Amygdala (tissue), 56 donors: Measurements from ENCODE around the gene UNC5A.

Source experiments
- DNase-seq, 56 donors: peaks; one replicate each; lab custom pipeline; 2025; lab: John Stamatoyannopoulos, UW

Gene UNC5A

DNA sequence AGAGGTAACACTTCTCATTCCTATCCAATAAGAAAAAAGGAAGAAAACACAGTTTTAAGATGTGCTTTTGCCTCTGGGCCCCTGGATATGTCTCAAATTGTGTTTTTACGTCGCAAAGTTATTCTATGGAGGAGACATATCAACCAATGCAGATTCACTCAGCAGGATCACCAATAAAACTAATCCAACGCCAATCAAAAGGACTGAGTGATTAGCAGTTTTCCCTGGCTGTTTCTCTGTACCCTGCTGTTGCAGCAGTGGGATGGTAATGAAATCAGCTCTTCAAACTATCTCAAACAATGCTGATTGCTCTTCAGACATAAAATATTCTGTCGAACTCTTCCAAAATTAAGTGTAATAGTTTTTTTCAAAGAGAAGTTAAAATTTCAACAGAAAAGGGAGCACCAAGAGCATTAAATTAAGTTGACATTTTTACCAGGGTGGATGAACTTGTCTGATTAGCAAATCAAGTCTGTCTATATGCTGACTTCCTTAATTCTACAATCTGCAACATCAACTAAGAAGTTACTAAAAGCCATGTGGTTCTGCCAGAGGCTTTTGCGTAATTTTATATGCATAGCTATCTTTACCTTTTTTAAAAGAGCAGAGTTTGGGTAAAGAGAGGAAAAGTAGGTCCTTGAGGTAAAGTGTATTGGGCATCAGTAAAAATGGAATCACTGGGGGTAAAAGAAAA lies 98.5 kb downstream of the UNC5A start:
- no peak for DNase-seq

DNA sequence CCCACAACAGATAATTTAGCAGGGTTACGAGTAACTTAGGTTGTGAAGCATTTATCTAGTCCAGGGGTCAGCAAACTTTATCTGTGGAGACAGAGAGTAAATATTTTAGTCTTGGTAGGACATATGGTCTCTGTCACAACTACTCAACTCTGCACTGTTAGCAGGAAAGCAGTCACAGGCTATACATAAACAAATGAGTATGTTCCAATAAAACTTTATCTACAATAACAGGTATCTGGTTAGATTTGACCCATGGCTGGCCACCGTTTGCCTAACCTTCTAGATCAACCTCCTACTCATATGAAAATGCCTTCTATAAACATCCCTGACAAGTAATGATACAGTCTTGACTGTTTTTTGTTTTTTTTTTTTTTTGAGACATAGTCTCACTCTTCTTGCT lies 101.8 kb downstream of the UNC5A start:
- DNase-seq: no peak

GRCh38 chr5:176915906-176916305 lies 105.5 kb downstream of the UNC5A start:
- no peak for DNase-seq

GRCh38 chr5:176916337-176916736 lies 106.0 kb downstream of the UNC5A start:
- DNase-seq: no peak

- DNase-seq: no peak
Measured at GRCh38 chr5:176918613-176919012, 108.3 kb downstream of the UNC5A start.

DNA sequence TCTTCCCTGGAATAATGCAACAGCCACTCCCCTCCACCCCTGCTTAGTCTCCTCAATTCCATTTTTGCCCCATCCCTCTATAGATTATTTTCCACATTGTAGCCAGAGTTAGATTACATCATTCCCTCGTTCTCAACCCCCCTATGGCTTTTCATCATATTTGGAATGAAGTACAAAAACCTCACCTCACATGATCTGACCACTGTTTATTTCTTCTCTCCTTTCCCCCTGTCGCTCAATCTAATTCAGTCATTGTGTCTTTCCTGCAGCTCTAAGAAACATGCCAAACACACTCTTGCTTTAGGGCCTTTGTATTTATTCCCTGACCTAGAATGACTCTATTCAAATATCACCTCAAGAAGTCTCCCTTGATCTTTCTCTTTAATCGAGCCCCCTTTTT lies 111.4 kb downstream of the UNC5A start:
- no peak for DNase-seq

DNA sequence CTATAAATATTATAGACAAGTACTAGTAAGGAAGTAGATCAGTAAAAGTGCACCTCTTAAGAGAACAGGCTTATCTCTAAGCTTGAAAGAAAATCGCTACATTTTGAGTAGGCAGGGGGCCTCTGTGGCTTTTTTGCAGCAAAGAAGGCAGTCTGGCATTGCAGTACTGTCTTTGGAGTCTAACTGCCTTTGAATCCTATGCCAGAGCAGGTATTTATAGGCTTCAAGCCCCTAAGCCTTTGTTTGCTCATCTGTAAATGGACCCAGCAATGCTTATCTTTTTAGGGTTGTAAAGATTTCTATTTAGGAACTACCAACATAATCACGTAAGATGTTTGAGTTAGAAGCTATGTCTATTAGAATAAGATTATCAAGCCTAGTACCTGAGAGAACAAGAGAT lies 112.5 kb downstream of the UNC5A start:
- DNase-seq: no peak

DNA sequence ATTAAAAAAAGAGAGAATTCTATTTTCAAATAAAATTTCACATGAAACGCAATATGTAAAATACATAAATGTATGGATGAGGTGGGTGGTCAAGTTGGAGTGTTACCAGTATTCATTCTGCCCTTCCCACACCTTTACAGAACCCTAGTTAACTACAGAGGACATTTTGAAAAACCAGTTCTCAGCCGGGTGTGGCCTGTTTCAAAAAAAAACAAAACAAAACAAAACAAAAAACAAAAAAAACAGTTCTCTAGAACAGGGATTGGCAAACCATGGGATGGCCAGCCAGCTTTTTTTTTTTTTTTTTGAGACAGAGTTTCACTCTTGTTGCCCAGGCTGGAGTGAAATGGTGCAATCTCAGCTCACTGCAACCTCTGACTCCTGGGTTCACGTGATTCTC lies 117.2 kb downstream of the UNC5A start:
- no peak for DNase-seq

- DNase-seq: no peak
Measured at GRCh38 chr5:176929654-176930053, 119.3 kb downstream of the UNC5A start.
